Measurements from ENCODE around the gene TXNRD1.

Gene TXNRD1

GRCh38 chr12:104309446-104309993 is 93.9 kb downstream of the TXNRD1 start:
- no peak overlapping the region for H3K4me3 ChIP-seq (ENCODE audit: low read depth, low read length)
- DNase-seq (ENCODE audit: low read depth), result no peak
- no peak for TF ChIP-seq CTCF (conservative IDR thresholded peaks at IDR 0.05; ENCODE audit: low read depth, low read length)

DNA sequence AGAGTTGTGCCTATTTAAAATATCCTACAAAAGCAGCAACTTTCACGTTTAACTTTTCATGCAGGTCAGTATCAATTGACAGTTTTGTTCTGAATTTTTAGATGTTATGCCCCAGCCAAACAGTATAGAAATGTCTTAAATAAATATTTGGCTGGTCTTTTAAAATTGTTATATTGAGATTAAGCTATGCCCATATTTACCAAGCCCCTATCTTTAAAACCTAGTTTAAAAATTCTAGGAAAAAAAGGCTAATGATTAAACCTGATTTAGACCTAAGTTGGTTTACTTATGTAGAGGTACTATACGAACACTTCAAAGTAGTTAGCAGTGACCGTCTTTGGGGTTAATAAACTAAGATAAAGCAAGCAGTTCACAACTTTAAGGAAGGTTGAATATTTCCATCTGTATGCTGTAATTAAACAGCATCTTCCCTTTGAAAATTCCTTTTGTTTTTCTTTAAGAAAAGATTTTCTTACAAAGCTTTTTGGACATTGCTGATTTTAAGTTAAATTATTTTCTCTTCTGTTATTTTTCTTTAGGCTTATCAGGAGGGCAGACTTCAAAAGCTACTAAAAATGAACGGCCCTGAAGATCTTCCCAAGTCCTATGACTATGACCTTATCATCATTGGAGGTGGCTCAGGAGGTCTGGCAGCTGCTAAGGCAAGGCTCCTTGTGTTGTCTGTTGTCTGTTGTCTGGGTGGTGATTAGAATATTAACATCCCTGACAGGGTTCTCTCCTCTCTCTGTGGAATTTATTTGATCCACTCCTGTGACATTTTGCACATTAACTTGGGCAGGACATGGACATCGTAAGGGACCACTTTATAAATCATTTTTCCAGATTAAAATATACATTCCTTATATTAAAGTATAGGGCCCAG is 95.4 kb downstream of the TXNRD1 start:
- no peak for DNase-seq (ENCODE audit: low read depth)
- no peak overlapping the region for H3K4me3 ChIP-seq (ENCODE audit: low read depth, low read length)
- no peak for TF ChIP-seq CTCF (conservative IDR thresholded peaks at IDR 0.05; ENCODE audit: low read depth, low read length)

- TF ChIP-seq CTCF (conservative IDR thresholded peaks at IDR 0.05; ENCODE audit: low read depth, low read length), result no peak
- DNase-seq (ENCODE audit: low read depth), result no peak
- no peak overlapping the region for H3K4me3 ChIP-seq (ENCODE audit: low read depth, low read length)
These were observed 96.6 kb downstream of the TXNRD1 start for GRCh38 chr12:104312202-104312601.

DNA sequence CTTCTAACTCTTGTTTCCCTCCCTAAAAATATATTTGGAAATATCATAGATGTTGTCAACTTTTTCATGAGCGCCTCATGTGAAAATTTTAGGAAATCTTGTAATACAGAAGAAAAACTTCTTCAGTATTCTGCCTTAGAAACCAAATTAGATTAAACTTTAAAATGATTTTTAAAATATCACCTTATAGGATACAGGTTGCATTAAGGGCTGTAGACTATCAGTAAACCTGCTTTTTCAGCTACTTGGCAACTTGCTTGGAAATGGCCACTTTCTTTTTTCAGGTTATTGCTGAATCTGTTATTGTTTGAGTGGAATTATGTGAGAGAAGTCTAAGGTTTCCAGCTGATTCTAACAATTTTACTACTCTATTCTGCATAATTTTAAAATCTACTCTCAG is 97.1 kb downstream of the TXNRD1 start:
- no peak for DNase-seq (ENCODE audit: low read depth)
- H3K4me3 ChIP-seq (ENCODE audit: low read depth, low read length), result no peak overlapping the region
- TF ChIP-seq CTCF (conservative IDR thresholded peaks at IDR 0.05; ENCODE audit: low read depth, low read length), result no peak

DNA sequence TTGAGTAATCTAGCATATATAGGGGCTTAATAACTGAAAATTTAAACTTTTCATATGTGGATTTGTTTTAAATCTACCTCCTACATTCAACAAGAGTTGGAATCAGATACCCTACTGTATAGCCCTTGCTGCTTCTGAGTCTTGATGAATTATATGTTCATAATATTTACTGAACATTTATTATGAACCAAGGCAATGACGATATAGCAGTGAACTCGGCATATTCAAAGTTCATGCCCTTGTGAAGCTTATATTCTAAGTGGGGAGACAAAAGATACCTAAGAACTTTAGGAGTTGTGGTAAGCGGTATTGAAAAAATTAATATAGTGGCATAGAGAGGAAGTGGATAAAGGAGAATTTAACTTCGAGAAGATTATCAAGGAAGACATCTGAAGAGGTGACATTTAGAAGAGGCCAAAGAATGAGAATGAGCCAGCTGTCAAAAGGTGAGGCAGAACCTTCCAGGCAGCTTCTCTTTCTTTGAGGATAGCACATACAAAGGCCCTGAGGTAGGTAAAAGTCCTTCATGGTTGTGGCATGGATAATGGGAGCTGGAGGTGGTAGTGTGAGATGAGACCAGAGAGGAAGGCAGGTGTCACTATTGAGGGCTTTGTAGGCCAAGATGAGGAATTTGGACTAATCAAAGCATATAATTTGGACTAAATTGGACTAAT is 98.1 kb downstream of the TXNRD1 start:
- TF ChIP-seq CTCF (conservative IDR thresholded peaks at IDR 0.05; ENCODE audit: low read depth, low read length), result no peak
- H3K4me3 ChIP-seq (ENCODE audit: low read depth, low read length), result no peak overlapping the region
- DNase-seq (ENCODE audit: low read depth), result no peak

- TF ChIP-seq CTCF (conservative IDR thresholded peaks at IDR 0.05; ENCODE audit: low read depth, low read length), result no peak
- DNase-seq (ENCODE audit: low read depth), result peak; percentile 34
- no peak overlapping the region for H3K4me3 ChIP-seq (ENCODE audit: low read depth, low read length)
These were observed 98.6 kb downstream of the TXNRD1 start for GRCh38 chr12:104314242-104314614.

Measured in choroid plexus epithelial cell (primary cell).